GM21367 (cell line): ENCODE data around the gene DSTN.

Experiments used
- ATAC-seq: cut with Tn5 transposase; IDR thresholded peaks from one replicate; pipeline ENCODE4 v1.9.1; 2021; ENCODE audit not compliant: unreplicated experiment

Gene DSTN

GRCh38 chr20:17611540-17612286 is 41.8 kb downstream of the DSTN start:
- ATAC-seq = no peak

- ATAC-seq = no peak
These were observed 42.6 kb downstream of the DSTN start for GRCh38 chr20:17612287-17612991.

GRCh38 chr20:17612992-17613327 is 43.1 kb downstream of the DSTN start:
- no peak for ATAC-seq

- no peak for ATAC-seq
These were observed 43.7 kb downstream of the DSTN start for GRCh38 chr20:17613328-17614175.

GRCh38 chr20:17614176-17614811 is 44.4 kb downstream of the DSTN start:
- no peak for ATAC-seq

GRCh38 chr20:17614812-17615644 is 45.2 kb downstream of the DSTN start:
- ATAC-seq = no peak

GRCh38 chr20:17615645-17616479 is 46.0 kb downstream of the DSTN start:
- no peak for ATAC-seq

GRCh38 chr20:17616480-17617211 is 46.8 kb downstream of the DSTN start:
- ATAC-seq = no peak

GRCh38 chr20:17617212-17617867 is 47.5 kb downstream of the DSTN start:
- no peak for ATAC-seq

- ATAC-seq = no peak
These were observed 48.2 kb downstream of the DSTN start for GRCh38 chr20:17617868-17618672.

GRCh38 chr20:17618673-17619013 is 48.8 kb downstream of the DSTN start:
- no peak for ATAC-seq

GRCh38 chr20:17619351-17620093 is 49.6 kb downstream of the DSTN start:
- no peak for ATAC-seq

- no peak for ATAC-seq
These were observed 50.7 kb downstream of the DSTN start for GRCh38 chr20:17620371-17621228.

GRCh38 chr20:17621229-17621968 is 51.5 kb downstream of the DSTN start:
- ATAC-seq = no peak
